SK-N-SH (cell line): ENCODE results near the gene KRT9.
"Not testable (repeated sequence)": the region's sequence is repeated elsewhere in the genome, so short reads cannot be mapped to it uniquely, and the experiment has no call there.

Experiments
- CTCF ChIP-seq: fragments of 200-600 bp; sonication (generic); IDR thresholded peaks from 2 replicates; pipeline ENCODE4 v1.6.1; 2017; ENCODE audit warnings: antibody characterized with exemption, mild to moderate bottlenecking, moderate library complexity
- FOXJ3 ChIP-seq: sonication (generic); formaldehyde crosslinking; IDR thresholded peaks from 2 replicates; pipeline ENCODE4 v1.5.1; 2020; ENCODE audit warnings: mild to moderate bottlenecking, missing genetic modification reagents
- NFIC ChIP-seq: IDR thresholded peaks from 2 replicates; pipeline ENCODE4 v1.4.0; 2012; ENCODE audit warnings: borderline replicate concordance
- RFX5 ChIP-seq: IDR thresholded peaks from 2 replicates; pipeline ENCODE4 v1.6.1; 2012; ENCODE audit warnings: mild to moderate bottlenecking, improper control_type of control experiment, low read length
- YY1 ChIP-seq: IDR thresholded peaks from 2 replicates; pipeline ENCODE4 v1.4.0; 2012; ENCODE audit warnings: low read depth, mild to moderate bottlenecking

- peak; percentile 16; the same call in 1 of the 2 replicates for TF ChIP-seq CTCF
- TF ChIP-seq RFX5; FOXJ3 (CRISPR knock-in tag); YY1; NFIC: not testable (repeated sequence)
Observed at GRCh38 chr17:41610061-41610517, 38.2 kb upstream of the KRT9 start.
